ENCODE results near the gene TENT5C.

TENT5C gene

GRCh38 chr1:117573386-117574023 lies 32.3 kb upstream of the TENT5C start:
- no peak for DNase-seq (ENCODE audit: low read depth)

- DNase-seq (ENCODE audit: low read depth), result no peak
These were observed 31.6 kb upstream of the TENT5C start for GRCh38 chr1:117574161-117574835.

- DNase-seq (ENCODE audit: low read depth), result no peak
These were observed 30.1 kb upstream of the TENT5C start for GRCh38 chr1:117575586-117576225.

GRCh38 chr1:117576236-117576635 lies 29.6 kb upstream of the TENT5C start:
- DNase-seq (ENCODE audit: low read depth), result no peak

GRCh38 chr1:117577191-117577885 lies 28.5 kb upstream of the TENT5C start:
- DNase-seq (ENCODE audit: low read depth), result no peak

- no peak for DNase-seq (ENCODE audit: low read depth)
These were observed 27.4 kb upstream of the TENT5C start for GRCh38 chr1:117578466-117578865.

- DNase-seq (ENCODE audit: low read depth), result no peak
These were observed 26.5 kb upstream of the TENT5C start for GRCh38 chr1:117579221-117579906.

GRCh38 chr1:117580436-117580835 lies 25.4 kb upstream of the TENT5C start:
- no peak for DNase-seq (ENCODE audit: low read depth)

- DNase-seq (ENCODE audit: low read depth), result no peak
These were observed 25.0 kb upstream of the TENT5C start for GRCh38 chr1:117580882-117581281.

GRCh38 chr1:117581391-117581943 lies 24.4 kb upstream of the TENT5C start:
- DNase-seq (ENCODE audit: low read depth), result no peak

- no peak for DNase-seq (ENCODE audit: low read depth)
These were observed 23.4 kb upstream of the TENT5C start for GRCh38 chr1:117582451-117582850.

- no peak for DNase-seq (ENCODE audit: low read depth)
These were observed 22.6 kb upstream of the TENT5C start for GRCh38 chr1:117583247-117583646.

- no peak for DNase-seq (ENCODE audit: low read depth)
These were observed 21.7 kb upstream of the TENT5C start for GRCh38 chr1:117584181-117584580.

- DNase-seq (ENCODE audit: low read depth), result no peak
These were observed 20.8 kb upstream of the TENT5C start for GRCh38 chr1:117585086-117585485.

- no peak for DNase-seq (ENCODE audit: low read depth)
These were observed 19.5 kb upstream of the TENT5C start for GRCh38 chr1:117586337-117586736.

- DNase-seq (ENCODE audit: low read depth), result no peak
These were observed 18.9 kb upstream of the TENT5C start for GRCh38 chr1:117586747-117587498.

GRCh38 chr1:117587499-117588356 lies 18.1 kb upstream of the TENT5C start:
- no peak for DNase-seq (ENCODE audit: low read depth)

- no peak for DNase-seq (ENCODE audit: low read depth)
These were observed 16.3 kb upstream of the TENT5C start for GRCh38 chr1:117589544-117589943.

- DNase-seq (ENCODE audit: low read depth), result no peak
These were observed 15.4 kb upstream of the TENT5C start for GRCh38 chr1:117590273-117590925.

- no peak for DNase-seq (ENCODE audit: low read depth)
These were observed 14.6 kb upstream of the TENT5C start for GRCh38 chr1:117591252-117591651.

Data from HS-5 (cell line).